Activated CD4-positive, alpha-beta memory T cell treated with anti-CD3 and anti-CD28 coated beads, Interleukin-2, amount 10 ng/mL, durations not matched to agents 7 days and 5 days (primary cell): ENCODE results near the gene ZNF804B. TPM values are rescaled to one million over a fixed set of nuclear protein-coding genes. Genes with fewer than 3 reads are reported as not detected.

ENCODE experiments used
- CTCF ChIA-PET: fragments of 350-600 bp; sonication (Branson Sonifier 250); formaldehyde crosslinking; loops from one replicate; lab custom pipeline; 2021; ENCODE audit warnings: antibody characterized with exemption, inconsistent platforms; lab: Charles Lee
- POLR2A ChIA-PET: fragments of 350-600 bp; sonication (Branson Sonifier 250); formaldehyde crosslinking; loops from one replicate; lab custom pipeline; 2021; ENCODE audit warnings: antibody characterized with exemption; lab: Charles Lee
- DNase-seq: peaks from one replicate; pipeline ENCODE4 v3.0.0-alpha.2; 2020
- H3K27ac Mint-ChIP-seq: one replicate; pipeline ENCODE4 v1.8.0; 2021; ENCODE audit warnings: mild to moderate bottlenecking, mixed read lengths
- H3K27me3 Mint-ChIP-seq: one replicate; pipeline ENCODE4 v1.8.0; 2021; ENCODE audit warnings: mixed read lengths
- H3K36me3 Mint-ChIP-seq: one replicate; pipeline ENCODE4 v1.8.0; 2021; ENCODE audit warnings: low read depth, mixed read lengths
- H3K4me1 Mint-ChIP-seq: one replicate; pipeline ENCODE4 v1.8.0; 2021; ENCODE audit warnings: mixed read lengths
- H3K4me3 Mint-ChIP-seq: one replicate; pipeline ENCODE4 v1.8.0; 2021; ENCODE audit warnings: mild to moderate bottlenecking, mixed read lengths
- H3K9me3 Mint-ChIP-seq: one replicate; pipeline ENCODE4 v1.8.0; 2021; ENCODE audit warnings: mixed read lengths
- total RNA-seq, 2 experiments: library from RNA; stranded (reverse); gene quantifications; one replicate each; pipeline ENCODE4 v1.2.3, GENCODE V29; 2021

ZNF804B gene
- not detected for total RNA-seq

GRCh38 chr7:88759230-88760135 lies at the start of gene ZNF804B:
ZNF804B (plus strand) TSS chr7:88759700; CDS start chr7:88759977, 277 bp downstream.
- POLR2A ChIA-PET: no interaction called here
- Mint-ChIP-seq H3K36me3 (no peaks in the 10 kb centered on the region), H3K4me3 (no peak within 1 kb of the TSS), H3K4me1 (peaks cover 2% of the 10 kb centered on the region), H3K27ac (no peak within 1 kb of the TSS), H3K9me3 (no peaks in the 10 kb centered on the region), H3K27me3 (peaks cover 29% of the 10 kb centered on the region)
- no peak for DNase-seq
- CTCF ChIA-PET: no interaction called here

DNA sequence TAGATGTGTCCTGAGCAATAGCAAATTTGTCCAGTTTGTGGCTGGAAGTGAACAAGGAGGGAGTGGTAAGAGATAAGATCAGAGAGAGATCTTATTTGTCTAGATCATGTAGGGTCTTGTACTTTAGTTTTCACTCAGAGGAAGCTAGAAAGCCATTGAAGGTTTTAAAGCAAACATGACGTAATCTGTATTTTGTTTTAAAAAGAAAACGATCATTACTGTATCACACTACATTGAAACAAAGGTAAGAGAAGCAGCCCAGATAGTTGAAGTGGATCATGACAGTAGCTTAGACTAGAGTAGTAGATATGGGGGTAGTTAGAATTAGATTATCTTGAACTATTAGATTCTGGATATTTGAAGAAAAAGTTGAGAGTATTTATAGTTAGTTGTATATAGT lies 23.6 kb upstream of the ZNF804B start:
- H3K4me1 Mint-ChIP-seq: no peaks in the 10 kb centered on the region
- no peak overlapping the region for H3K27ac Mint-ChIP-seq
- H3K9me3 Mint-ChIP-seq: no peaks in the 10 kb centered on the region
- POLR2A ChIA-PET: no interaction called here
- DNase-seq: no peak
- no peaks in the 10 kb centered on the region for H3K36me3 Mint-ChIP-seq
- H3K27me3 Mint-ChIP-seq: no peaks in the 10 kb centered on the region
- no peak overlapping the region for H3K4me3 Mint-ChIP-seq
- CTCF ChIA-PET: no interaction called here

- POLR2A ChIA-PET: no interaction called here
- Mint-ChIP-seq H3K9me3 (no peaks in the 10 kb centered on the region), H3K27me3 (no peaks in the 10 kb centered on the region), H3K36me3 (no peaks in the 10 kb centered on the region), H3K4me3 (no peak overlapping the region), H3K27ac (no peak overlapping the region), H3K4me1 (no peaks in the 10 kb centered on the region)
- CTCF ChIA-PET: no interaction called here
- no peak for DNase-seq
These were observed 21.9 kb upstream of the ZNF804B start for GRCh38 chr7:88737632-88738031.

DNA sequence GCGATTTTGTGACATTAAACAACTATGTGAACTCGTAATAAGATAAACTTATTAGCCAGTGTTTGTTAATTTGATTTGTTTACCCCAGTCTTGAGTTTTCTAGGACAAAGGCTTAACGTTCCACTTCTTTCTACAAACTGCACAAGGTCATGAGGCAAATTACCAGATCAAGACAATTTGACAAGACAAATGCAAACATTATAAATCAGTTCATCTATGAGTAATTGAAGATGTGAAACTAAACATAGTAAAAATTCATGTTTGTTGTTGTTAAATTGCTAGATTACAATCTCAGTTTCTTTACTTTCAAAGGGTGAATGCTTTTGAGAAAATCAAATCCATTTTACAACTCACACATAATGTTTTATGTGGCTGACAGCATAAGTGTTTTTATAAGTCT lies 13.4 kb upstream of the ZNF804B start:
- DNase-seq: no peak
- ChIA-PET CTCF (no interaction called here), POLR2A (no interaction called here)
- no peaks in the 10 kb centered on the region for H3K9me3 Mint-ChIP-seq
- no peaks in the 10 kb centered on the region for H3K36me3 Mint-ChIP-seq
- no peaks in the 10 kb centered on the region for H3K27me3 Mint-ChIP-seq
- H3K4me1 Mint-ChIP-seq: no peaks in the 10 kb centered on the region
- H3K4me3 Mint-ChIP-seq: no peak overlapping the region
- no peak overlapping the region for H3K27ac Mint-ChIP-seq

DNA sequence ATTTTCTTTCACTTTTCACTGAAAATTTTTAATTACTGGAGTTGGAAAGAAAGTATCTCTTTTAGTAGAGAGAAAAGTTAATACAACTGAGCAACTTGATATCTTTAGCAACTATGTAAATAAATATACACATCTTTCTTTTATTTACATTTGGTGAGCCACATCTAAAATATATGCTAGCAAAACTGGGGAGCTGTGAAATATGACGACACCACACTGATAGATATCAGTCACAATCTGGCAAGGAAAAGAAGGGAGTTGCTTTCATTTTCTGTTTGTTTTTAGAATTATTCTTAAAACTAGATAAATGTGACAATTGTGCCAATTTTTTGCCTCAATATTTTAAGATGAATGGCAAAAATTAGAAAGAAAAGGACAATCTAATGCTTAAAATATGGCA lies 2.7 kb upstream of the ZNF804B start:
- no peaks in the 10 kb centered on the region for H3K9me3 Mint-ChIP-seq
- DNase-seq: no peak
- ChIA-PET CTCF (no interaction called here), POLR2A (no interaction called here)
- H3K27ac Mint-ChIP-seq: no peak overlapping the region
- H3K36me3 Mint-ChIP-seq: no peaks in the 10 kb centered on the region
- no peak overlapping the region for H3K4me3 Mint-ChIP-seq
- H3K4me1 Mint-ChIP-seq: peaks cover 2% of the 10 kb centered on the region
- peaks cover 30% of the 10 kb centered on the region for H3K27me3 Mint-ChIP-seq

DNA sequence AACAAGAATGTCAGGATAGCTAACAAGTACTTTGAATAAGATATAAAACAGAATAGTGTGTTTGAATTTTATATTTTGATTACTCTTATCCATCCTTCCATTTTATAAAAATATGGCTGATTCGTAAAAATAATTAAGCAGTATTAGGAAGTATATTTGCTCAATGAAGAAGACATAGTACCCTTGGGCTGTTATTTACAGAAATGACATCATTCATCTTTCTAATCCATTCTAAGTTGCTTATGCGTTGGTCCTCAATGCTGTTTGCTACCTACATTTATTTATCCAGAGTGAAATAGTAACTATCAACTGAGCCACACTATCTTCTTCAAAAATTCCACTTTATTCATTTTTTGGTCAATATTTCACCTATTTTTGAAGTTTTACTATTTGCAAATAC lies 2.1 kb upstream of the ZNF804B start:
- peaks cover 30% of the 10 kb centered on the region for H3K27me3 Mint-ChIP-seq
- POLR2A ChIA-PET: no interaction called here
- CTCF ChIA-PET: no interaction called here

GRCh38 chr7:88758381-88759229 lies 895 bp upstream of the ZNF804B start:
- no peaks in the 10 kb centered on the region for H3K9me3 Mint-ChIP-seq
- no peak overlapping the region for H3K27ac Mint-ChIP-seq
- POLR2A ChIA-PET: no interaction called here
- CTCF ChIA-PET: no interaction called here
- no peaks in the 10 kb centered on the region for H3K36me3 Mint-ChIP-seq
- peaks cover 30% of the 10 kb centered on the region for H3K27me3 Mint-ChIP-seq
- no peak overlapping the region for H3K4me3 Mint-ChIP-seq
- H3K4me1 Mint-ChIP-seq: peaks cover 2% of the 10 kb centered on the region
- no peak for DNase-seq

More for the DNA sequence above, 2.1 kb upstream of the ZNF804B start:
- no peak for DNase-seq
- Mint-ChIP-seq H3K9me3 (no peaks in the 10 kb centered on the region), H3K27ac (no peak overlapping the region), H3K4me3 (no peak overlapping the region), H3K36me3 (no peaks in the 10 kb centered on the region), H3K4me1 (peaks cover 2% of the 10 kb centered on the region)

- no peak overlapping the region for H3K27ac Mint-ChIP-seq
- CTCF ChIA-PET: no interaction called here
- no peaks in the 10 kb centered on the region for H3K36me3 Mint-ChIP-seq
- no peak overlapping the region for H3K4me3 Mint-ChIP-seq
- peaks cover 2% of the 10 kb centered on the region for H3K4me1 Mint-ChIP-seq
- H3K9me3 Mint-ChIP-seq: no peaks in the 10 kb centered on the region
- peaks cover 29% of the 10 kb centered on the region for H3K27me3 Mint-ChIP-seq
- POLR2A ChIA-PET: no interaction called here
- DNase-seq: no peak
These were observed 626 bp downstream of the ZNF804B start for GRCh38 chr7:88760136-88760515.

GRCh38 chr7:88761779-88762178 lies 2.3 kb downstream of the ZNF804B start:
- Mint-ChIP-seq H3K4me1 (peaks cover 2% of the 10 kb centered on the region), H3K9me3 (no peaks in the 10 kb centered on the region), H3K4me3 (no peak overlapping the region), H3K27me3 (peaks cover 28% of the 10 kb centered on the region), H3K36me3 (no peaks in the 10 kb centered on the region), H3K27ac (no peak overlapping the region)
- POLR2A ChIA-PET: no interaction called here
- DNase-seq: no peak
- CTCF ChIA-PET: no interaction called here

DNA sequence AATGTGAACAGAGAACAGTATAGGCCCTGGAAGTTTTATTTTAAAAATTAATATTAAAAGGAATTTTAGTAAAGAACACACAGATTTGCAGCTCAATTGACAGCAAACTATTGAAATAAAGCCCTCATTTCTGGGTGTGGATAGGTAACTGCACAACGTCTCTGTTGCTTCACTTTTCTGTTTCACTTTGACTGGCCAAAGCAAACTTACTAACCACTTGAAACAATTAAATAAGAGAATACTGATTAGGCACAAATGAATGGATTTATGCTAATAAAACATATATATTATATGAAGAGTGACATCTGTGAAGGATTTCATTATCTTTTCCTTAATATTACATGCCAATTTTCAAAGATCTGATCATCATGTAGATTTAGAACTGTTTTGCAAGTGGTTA lies 11.9 kb downstream of the ZNF804B start:
- no peaks in the 10 kb centered on the region for H3K4me1 Mint-ChIP-seq
- CTCF ChIA-PET: no interaction called here
- no peak overlapping the region for H3K27ac Mint-ChIP-seq
- DNase-seq: no peak
- H3K4me3 Mint-ChIP-seq: no peak overlapping the region
- POLR2A ChIA-PET: no interaction called here
- peaks cover 3% of the 10 kb centered on the region for H3K27me3 Mint-ChIP-seq
- no peaks in the 10 kb centered on the region for H3K36me3 Mint-ChIP-seq
- no peaks in the 10 kb centered on the region for H3K9me3 Mint-ChIP-seq

DNA sequence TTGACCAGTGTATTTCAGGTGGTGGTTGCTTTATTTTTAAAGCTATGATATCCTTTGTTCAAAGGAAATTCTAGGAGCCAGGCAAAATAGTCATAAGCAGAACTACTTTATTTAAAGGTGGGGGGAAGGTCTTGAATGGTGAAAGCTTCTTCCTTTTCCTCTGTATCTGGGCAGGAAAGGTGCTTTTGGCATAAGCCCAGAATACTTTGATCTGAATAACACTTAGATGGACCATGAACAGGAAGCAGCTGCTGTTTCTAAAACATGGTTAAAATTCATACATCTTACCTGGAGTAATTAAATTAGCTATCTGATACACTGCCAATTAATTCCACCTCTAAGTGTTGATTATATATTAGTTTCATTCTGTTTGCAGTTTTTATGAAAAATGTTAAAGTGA lies 13.3 kb downstream of the ZNF804B start:
- no peak for DNase-seq
- no peaks in the 10 kb centered on the region for H3K27me3 Mint-ChIP-seq
- no peaks in the 10 kb centered on the region for H3K36me3 Mint-ChIP-seq
- no peak overlapping the region for H3K27ac Mint-ChIP-seq
- no peak overlapping the region for H3K4me3 Mint-ChIP-seq
- POLR2A ChIA-PET: no interaction called here
- no peaks in the 10 kb centered on the region for H3K4me1 Mint-ChIP-seq
- H3K9me3 Mint-ChIP-seq: no peaks in the 10 kb centered on the region
- CTCF ChIA-PET: no interaction called here

DNA sequence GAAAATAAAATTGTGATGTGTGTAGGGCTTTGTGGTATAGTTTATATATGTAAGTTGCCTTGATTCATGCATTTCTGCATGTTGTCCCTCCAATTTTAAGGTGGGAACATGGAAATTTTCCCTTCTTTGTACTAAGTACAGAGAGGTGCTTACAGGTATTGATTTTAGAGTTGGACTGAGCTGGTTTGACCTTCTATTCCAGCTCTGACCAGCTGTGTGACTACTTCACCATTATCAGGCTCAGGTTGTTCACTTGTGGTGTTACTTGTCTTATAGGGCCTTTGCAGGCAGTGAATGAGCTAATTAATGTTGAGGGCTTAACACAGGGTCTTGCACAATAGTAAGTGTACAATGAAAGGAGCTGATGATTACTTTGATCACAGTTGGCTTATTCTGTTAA lies 16.3 kb downstream of the ZNF804B start:
- Mint-ChIP-seq H3K27ac (no peak overlapping the region), H3K9me3 (no peaks in the 10 kb centered on the region), H3K36me3 (no peaks in the 10 kb centered on the region), H3K27me3 (no peaks in the 10 kb centered on the region), H3K4me3 (no peak overlapping the region), H3K4me1 (no peaks in the 10 kb centered on the region)
- no peak for DNase-seq
- ChIA-PET POLR2A (no interaction called here), CTCF (no interaction called here)

- DNase-seq: no peak
- ChIA-PET POLR2A (no interaction called here), CTCF (no interaction called here)
- H3K4me1 Mint-ChIP-seq: no peaks in the 10 kb centered on the region
- H3K36me3 Mint-ChIP-seq: no peaks in the 10 kb centered on the region
- no peaks in the 10 kb centered on the region for H3K9me3 Mint-ChIP-seq
- no peak overlapping the region for H3K27ac Mint-ChIP-seq
- H3K27me3 Mint-ChIP-seq: no peaks in the 10 kb centered on the region
- no peak overlapping the region for H3K4me3 Mint-ChIP-seq
These were observed 28.3 kb downstream of the ZNF804B start for GRCh38 chr7:88787777-88788176.
